K562 (cell line): Measurements from ENCODE around the gene ZMYND12. TPM values are rescaled to one million over a fixed set of nuclear protein-coding genes. Genes with fewer than 3 reads are reported as not detected.

Experiments
- BRF1 ChIP-seq: IDR thresholded peaks from 3 replicates; pipeline ENCODE4 v1.6.1; 2011; ENCODE audit warnings: borderline replicate concordance, mild to moderate bottlenecking; ENCODE audit not compliant: insufficient read length; ENCODE audit errors: extremely low read depth
- CBFB ChIP-seq: sonication (generic); formaldehyde crosslinking; IDR thresholded peaks from 2 replicates; pipeline ENCODE4 v1.4.0; 2020; ENCODE audit warnings: mild to moderate bottlenecking, missing genetic modification reagents
- NR4A1 ChIP-seq, 2 experiments: fragments of 250-450 bp in 1 of 2; fragments of 450-650 bp in 1 of 2; sonication (Bioruptor Pico) in 1 of 2; IDR thresholded peaks; 2 replicates each; pipeline versions ENCODE4 v1.4.0 to v1.6.1; 2016 to 2020; ENCODE audit warnings: mild to moderate bottlenecking in 2 of 2, missing compliant biosample characterization in 1 of 2, missing genetic modification characterization in 1 of 2, moderate library complexity in 1 of 2
- RBFOX2 ChIP-seq: fragments of 200-400 bp; formaldehyde crosslinking; IDR thresholded peaks from 2 replicates; pipeline ENCODE4 v1.6.1; 2017; ENCODE audit warnings: low read depth, mild to moderate bottlenecking, low read length, moderate library complexity
- SIN3A ChIP-seq, 2 experiments: fragments of 150-350 bp in 1 of 2; IDR thresholded peaks; 2 replicates each; pipeline ENCODE4 v1.6.1; 2011 to 2016; ENCODE audit warnings: borderline replicate concordance in 2 of 2, low read depth in 2 of 2, low read length in 2 of 2, mild to moderate bottlenecking in 2 of 2, moderate library complexity in 2 of 2; ENCODE audit not compliant: control insufficient read depth in 1 of 2
- SIN3B ChIP-seq: fragments of 450-650 bp; IDR thresholded peaks from 2 replicates; pipeline ENCODE4 v1.6.1; 2017; ENCODE audit warnings: low read depth, mild to moderate bottlenecking, moderate library complexity
- ZNF785 ChIP-seq: fragments of 250-450 bp; sonication (Bioruptor Pico); IDR thresholded peaks from 2 replicates; pipeline ENCODE4 v1.4.0; 2020; ENCODE audit warnings: mild to moderate bottlenecking
- polyA plus RNA-seq, 8 experiments: library from polyadenylated mRNA; depleted of rRNA in 4 of 8; stranded (reverse) in 5 of 8; unstranded in 3 of 8; fragments of >200 nt; fragmentation: Nextera tagmentation in 2 of 8; fragmentation: Illumina TruSeq in 1 of 8; extraction: Ambion mirVana in 2 of 8; extraction: Trizol in 1 of 8; gene quantifications; 2 replicates each; pipeline versions ENCODE4 v1.2.1 to v1.2.3, GENCODE V29; 2011 to 2014; ENCODE audit warnings: inconsistent platforms in 1 of 8, missing spikeins in 1 of 8
- total RNA-seq, 7 experiments: library from RNA; depleted of rRNA in 6 of 7; stranded (reverse); fragments of >200 nt in 6 of 7; fragmentation: Illumina TruSeq in 2 of 7; extraction: Trizol in 2 of 7; gene quantifications; 2 replicates each; pipeline versions ENCODE4 v1.2.1 to v1.2.3, GENCODE V29; 2011 to 2021; ENCODE audit warnings: low replicate concordance in 1 of 7
- TF ChIP-seq, protein P1 (sequence below), 2 experiments: fragments of 450-650 bp in 1 of 2; sonication (generic) in 1 of 2; formaldehyde crosslinking in 1 of 2; IDR thresholded peaks; 2 replicates each; pipeline versions ENCODE4 v1.7.1 to v1.9.0; 2016 to 2022; ENCODE audit warnings: inconsistent platforms in 1 of 2, mild to moderate bottlenecking in 1 of 2, missing genetic modification reagents in 1 of 2

ZMYND12 gene
- total and polyA plus RNA-seq, 9 of the 15 experiments (the other 6 are each of a cell fraction or from before 2014, with no cell fraction given) = not detected

DNA sequence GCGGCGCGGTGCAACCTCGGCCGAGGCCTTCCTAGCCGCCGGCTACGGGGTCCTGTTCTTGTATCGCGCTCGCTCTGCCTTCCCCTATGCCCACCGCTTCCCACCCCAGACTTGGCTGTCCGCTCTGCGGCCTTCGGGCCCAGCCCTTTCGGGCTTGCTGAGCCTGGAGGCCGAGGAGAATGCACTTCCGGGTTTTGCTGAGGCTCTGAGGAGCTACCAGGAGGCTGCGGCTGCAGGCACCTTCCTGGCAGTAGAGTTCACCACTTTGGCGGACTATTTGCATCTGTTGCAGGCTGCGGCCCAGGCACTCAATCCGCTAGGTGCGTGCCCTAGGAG, 900 bp upstream of the ZMYND12 start (continued):
- TF ChIP-seq, protein P1, sequence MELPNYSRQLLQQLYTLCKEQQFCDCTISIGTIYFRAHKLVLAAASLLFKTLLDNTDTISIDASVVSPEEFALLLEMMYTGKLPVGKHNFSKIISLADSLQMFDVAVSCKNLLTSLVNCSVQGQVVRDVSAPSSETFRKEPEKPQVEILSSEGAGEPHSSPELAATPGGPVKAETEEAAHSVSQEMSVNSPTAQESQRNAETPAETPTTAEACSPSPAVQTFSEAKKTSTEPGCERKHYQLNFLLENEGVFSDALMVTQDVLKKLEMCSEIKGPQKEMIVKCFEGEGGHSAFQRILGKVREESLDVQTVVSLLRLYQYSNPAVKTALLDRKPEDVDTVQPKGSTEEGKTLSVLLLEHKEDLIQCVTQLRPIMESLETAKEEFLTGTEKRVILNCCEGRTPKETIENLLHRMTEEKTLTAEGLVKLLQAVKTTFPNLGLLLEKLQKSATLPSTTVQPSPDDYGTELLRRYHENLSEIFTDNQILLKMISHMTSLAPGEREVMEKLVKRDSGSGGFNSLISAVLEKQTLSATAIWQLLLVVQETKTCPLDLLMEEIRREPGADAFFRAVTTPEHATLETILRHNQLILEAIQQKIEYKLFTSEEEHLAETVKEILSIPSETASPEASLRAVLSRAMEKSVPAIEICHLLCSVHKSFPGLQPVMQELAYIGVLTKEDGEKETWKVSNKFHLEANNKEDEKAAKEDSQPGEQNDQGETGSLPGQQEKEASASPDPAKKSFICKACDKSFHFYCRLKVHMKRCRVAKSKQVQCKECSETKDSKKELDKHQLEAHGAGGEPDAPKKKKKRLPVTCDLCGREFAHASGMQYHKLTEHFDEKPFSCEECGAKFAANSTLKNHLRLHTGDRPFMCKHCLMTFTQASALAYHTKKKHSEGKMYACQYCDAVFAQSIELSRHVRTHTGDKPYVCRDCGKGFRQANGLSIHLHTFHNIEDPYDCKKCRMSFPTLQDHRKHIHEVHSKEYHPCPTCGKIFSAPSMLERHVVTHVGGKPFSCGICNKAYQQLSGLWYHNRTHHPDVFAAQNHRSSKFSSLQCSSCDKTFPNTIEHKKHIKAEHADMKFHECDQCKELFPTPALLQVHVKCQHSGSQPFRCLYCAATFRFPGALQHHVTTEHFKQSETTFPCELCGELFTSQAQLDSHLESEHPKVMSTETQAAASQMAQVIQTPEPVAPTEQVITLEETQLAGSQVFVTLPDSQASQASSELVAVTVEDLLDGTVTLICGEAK (IDR thresholded peaks at IDR 0.05) = 0 out of 2 replicates have a peak, but pooled peaks have one; percentile 36
- TF ChIP-seq, protein P1 (CRISPR knock-in tag; IDR thresholded peaks at IDR 0.05) = no peak
- TF ChIP-seq RBFOX2 = peak; percentile 82
- TF ChIP-seq CBFB (CRISPR knock-in tag) = no peak
- TF ChIP-seq SIN3B = no peak
- TF ChIP-seq SIN3A (IDR thresholded peaks at IDR 0.05; ENCODE audit: borderline replicate concordance in 2 of 2, control insufficient read depth in 1 of 2, low read depth in 2 of 2, low read length in 2 of 2) = 0 out of 4 replicates have a peak, but pooled peaks of 1 of the 2 experiments have one; percentile 35
- no peak for TF ChIP-seq ZNF785 (CRISPR knock-in tag)
- TF ChIP-seq BRF1 = no peak
- TF ChIP-seq NR4A1 (CRISPR knock-in tag; IDR thresholded peaks at IDR 0.05) = 0 out of 2 replicates have a peak, but pooled peaks have one; percentile 10
- no peak for TF ChIP-seq NR4A1 (tag; IDR thresholded peaks at IDR 0.05)
